ENCODE data around the gene HSP90AB1.

HSP90AB1 gene

GRCh38 chr6:44292661-44293365 is 45.9 kb downstream of the HSP90AB1 start:
- DNase-seq, result no peak

GRCh38 chr6:44294832-44295791 is 48.2 kb downstream of the HSP90AB1 start:
- DNase-seq, result no peak

- no peak for DNase-seq
These were observed 50.5 kb downstream of the HSP90AB1 start for GRCh38 chr6:44297063-44298038.

GRCh38 chr6:44298055-44298803 is 51.3 kb downstream of the HSP90AB1 start:
- DNase-seq, result no peak

GRCh38 chr6:44298864-44299263 is 52.0 kb downstream of the HSP90AB1 start:
- no peak for DNase-seq

- no peak for DNase-seq
These were observed 53.5 kb downstream of the HSP90AB1 start for GRCh38 chr6:44300292-44300823.

- no peak for DNase-seq
These were observed 54.2 kb downstream of the HSP90AB1 start for GRCh38 chr6:44301106-44301505.

- no peak for DNase-seq
These were observed 55.1 kb downstream of the HSP90AB1 start for GRCh38 chr6:44301782-44302564.

GRCh38 chr6:44302856-44303255 is 56.0 kb downstream of the HSP90AB1 start:
- DNase-seq, result no peak
